ENCODE results near the gene FYB2.

DNA sequence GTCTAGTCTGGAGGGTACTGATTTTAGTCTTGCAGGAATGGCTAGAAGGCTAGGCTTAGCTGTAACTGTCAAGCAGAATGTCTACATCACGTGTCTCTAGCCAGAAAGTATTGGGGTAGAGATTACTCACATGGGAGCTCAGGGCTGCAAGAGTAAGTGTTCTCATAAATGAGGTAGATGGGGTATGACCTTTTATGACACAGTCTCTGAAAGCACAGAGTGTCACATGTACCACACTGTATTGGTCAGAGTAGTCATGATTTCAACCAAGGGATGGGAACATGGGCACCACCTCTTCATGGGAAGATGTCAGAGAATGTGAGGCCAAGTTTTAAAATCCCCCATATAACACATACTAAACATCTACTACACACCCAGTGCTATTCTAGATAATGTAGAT is 2.9 kb downstream of the FYB2 start:
- TF ChIP-seq, protein P1, sequence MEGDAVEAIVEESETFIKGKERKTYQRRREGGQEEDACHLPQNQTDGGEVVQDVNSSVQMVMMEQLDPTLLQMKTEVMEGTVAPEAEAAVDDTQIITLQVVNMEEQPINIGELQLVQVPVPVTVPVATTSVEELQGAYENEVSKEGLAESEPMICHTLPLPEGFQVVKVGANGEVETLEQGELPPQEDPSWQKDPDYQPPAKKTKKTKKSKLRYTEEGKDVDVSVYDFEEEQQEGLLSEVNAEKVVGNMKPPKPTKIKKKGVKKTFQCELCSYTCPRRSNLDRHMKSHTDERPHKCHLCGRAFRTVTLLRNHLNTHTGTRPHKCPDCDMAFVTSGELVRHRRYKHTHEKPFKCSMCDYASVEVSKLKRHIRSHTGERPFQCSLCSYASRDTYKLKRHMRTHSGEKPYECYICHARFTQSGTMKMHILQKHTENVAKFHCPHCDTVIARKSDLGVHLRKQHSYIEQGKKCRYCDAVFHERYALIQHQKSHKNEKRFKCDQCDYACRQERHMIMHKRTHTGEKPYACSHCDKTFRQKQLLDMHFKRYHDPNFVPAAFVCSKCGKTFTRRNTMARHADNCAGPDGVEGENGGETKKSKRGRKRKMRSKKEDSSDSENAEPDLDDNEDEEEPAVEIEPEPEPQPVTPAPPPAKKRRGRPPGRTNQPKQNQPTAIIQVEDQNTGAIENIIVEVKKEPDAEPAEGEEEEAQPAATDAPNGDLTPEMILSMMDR (IDR thresholded peaks at IDR 0.05) = no peak
- TF ChIP-seq, protein P2, sequence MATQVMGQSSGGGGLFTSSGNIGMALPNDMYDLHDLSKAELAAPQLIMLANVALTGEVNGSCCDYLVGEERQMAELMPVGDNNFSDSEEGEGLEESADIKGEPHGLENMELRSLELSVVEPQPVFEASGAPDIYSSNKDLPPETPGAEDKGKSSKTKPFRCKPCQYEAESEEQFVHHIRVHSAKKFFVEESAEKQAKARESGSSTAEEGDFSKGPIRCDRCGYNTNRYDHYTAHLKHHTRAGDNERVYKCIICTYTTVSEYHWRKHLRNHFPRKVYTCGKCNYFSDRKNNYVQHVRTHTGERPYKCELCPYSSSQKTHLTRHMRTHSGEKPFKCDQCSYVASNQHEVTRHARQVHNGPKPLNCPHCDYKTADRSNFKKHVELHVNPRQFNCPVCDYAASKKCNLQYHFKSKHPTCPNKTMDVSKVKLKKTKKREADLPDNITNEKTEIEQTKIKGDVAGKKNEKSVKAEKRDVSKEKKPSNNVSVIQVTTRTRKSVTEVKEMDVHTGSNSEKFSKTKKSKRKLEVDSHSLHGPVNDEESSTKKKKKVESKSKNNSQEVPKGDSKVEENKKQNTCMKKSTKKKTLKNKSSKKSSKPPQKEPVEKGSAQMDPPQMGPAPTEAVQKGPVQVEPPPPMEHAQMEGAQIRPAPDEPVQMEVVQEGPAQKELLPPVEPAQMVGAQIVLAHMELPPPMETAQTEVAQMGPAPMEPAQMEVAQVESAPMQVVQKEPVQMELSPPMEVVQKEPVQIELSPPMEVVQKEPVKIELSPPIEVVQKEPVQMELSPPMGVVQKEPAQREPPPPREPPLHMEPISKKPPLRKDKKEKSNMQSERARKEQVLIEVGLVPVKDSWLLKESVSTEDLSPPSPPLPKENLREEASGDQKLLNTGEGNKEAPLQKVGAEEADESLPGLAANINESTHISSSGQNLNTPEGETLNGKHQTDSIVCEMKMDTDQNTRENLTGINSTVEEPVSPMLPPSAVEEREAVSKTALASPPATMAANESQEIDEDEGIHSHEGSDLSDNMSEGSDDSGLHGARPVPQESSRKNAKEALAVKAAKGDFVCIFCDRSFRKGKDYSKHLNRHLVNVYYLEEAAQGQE (IDR thresholded peaks at IDR 0.05) = no peak
- no peak for TF ChIP-seq POLR2A (IDR thresholded peaks at IDR 0.05; ENCODE audit: low read length)
- TF ChIP-seq MYC (IDR thresholded peaks at IDR 0.05; ENCODE audit: borderline replicate concordance, low read length) = no peak
- no peak for TF ChIP-seq EP300 (IDR thresholded peaks at IDR 0.05)
- TF ChIP-seq MAFK (IDR thresholded peaks at IDR 0.05; ENCODE audit: partially characterized antibody) = no peak

Data from A549 (cell line).